Measurements from ENCODE around the gene ZNF789. TPM values are rescaled to one million over a fixed set of nuclear protein-coding genes. Genes with fewer than 3 reads are reported as not detected.

ZNF789 gene
- total and polyA plus RNA-seq, 9 of the 15 experiments (the other 6 are each of a cell fraction or from before 2014, with no cell fraction given): 6.1 to 57.0 (median 24.8) TPM

DNA sequence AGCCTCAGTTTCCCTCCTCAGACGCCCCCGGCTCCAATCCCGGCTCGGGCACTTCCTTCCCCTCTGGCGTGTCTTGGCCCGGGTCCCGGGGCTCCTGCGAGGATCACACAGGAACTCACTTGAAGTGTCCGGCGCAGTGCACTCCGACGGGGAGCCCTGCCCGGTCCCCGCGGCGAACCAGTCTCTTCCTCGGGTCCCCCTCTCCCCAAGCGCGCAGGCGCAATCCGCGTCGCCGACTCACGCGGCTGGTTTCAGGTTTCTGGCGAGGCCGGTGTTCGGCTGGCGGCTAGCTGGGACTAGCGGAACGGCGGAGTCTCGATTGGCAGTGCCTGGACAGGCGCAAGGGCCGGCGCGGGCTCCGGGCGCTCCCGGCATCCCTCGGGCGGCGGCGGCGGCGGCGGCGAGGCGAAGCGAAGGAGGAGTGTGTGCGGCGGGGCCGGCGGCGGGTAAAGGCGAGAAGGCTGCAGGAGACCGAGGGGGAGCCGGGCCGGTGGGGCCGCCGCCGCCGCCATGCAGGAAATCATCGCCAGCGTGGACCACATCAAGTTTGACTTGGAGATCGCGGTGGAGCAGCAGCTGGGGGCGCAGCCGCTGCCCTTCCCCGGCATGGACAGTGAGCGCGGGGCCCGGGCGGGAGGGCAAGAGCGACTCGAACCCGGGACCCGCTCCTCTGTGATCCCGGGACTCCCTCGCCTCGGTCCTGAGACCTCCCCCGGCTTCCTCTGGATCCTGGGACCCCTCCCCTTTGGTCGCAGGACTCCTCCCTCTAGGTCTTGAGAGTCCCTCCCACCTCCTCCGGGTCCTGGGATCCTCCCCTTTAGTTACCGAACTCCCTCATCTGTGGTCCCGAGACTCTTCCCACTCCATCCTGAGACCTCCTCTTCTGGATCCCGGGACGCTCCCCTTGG lies 33.9 kb upstream of the ZNF789 start, which contains the start of the genes CPSF4 and PTCD1 (continued):
- TF ChIP-seq PCBP2 (IDR thresholded peaks at IDR 0.05; ENCODE audit: low read depth, low read length, poor library complexity, severe bottlenecking): no peak
- TF ChIP-seq GTF2F1 (IDR thresholded peaks at IDR 0.05; ENCODE audit: low read depth, low read length): peak; percentile 47; the same call in 1 of the 2 replicates
- TF ChIP-seq ZNF445 (CRISPR knock-in tag; IDR thresholded peaks at IDR 0.05; ENCODE audit: low read depth): peak; percentile 77; the same call in 1 of the 2 replicates
- peak; percentile 69 for TF ChIP-seq RBM25 (IDR thresholded peaks at IDR 0.05; ENCODE audit: low read depth, low read length, severe bottlenecking)
- no peak for TF ChIP-seq CC2D1A (IDR thresholded peaks at IDR 0.05)
- peak; percentile 100 for TF ChIP-seq ZBTB17 (CRISPR knock-in tag; IDR thresholded peaks at IDR 0.05)
- TF ChIP-seq, protein P1, sequence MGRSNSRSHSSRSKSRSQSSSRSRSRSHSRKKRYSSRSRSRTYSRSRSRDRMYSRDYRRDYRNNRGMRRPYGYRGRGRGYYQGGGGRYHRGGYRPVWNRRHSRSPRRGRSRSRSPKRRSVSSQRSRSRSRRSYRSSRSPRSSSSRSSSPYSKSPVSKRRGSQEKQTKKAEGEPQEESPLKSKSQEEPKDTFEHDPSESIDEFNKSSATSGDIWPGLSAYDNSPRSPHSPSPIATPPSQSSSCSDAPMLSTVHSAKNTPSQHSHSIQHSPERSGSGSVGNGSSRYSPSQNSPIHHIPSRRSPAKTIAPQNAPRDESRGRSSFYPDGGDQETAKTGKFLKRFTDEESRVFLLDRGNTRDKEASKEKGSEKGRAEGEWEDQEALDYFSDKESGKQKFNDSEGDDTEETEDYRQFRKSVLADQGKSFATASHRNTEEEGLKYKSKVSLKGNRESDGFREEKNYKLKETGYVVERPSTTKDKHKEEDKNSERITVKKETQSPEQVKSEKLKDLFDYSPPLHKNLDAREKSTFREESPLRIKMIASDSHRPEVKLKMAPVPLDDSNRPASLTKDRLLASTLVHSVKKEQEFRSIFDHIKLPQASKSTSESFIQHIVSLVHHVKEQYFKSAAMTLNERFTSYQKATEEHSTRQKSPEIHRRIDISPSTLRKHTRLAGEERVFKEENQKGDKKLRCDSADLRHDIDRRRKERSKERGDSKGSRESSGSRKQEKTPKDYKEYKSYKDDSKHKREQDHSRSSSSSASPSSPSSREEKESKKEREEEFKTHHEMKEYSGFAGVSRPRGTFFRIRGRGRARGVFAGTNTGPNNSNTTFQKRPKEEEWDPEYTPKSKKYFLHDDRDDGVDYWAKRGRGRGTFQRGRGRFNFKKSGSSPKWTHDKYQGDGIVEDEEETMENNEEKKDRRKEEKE (IDR thresholded peaks at IDR 0.05; ENCODE audit: borderline replicate concordance in 1 of 2, control insufficient read depth in 1 of 2, low read depth in 2 of 2, low read length in 1 of 2): no peak
- TF ChIP-seq, protein P2, sequence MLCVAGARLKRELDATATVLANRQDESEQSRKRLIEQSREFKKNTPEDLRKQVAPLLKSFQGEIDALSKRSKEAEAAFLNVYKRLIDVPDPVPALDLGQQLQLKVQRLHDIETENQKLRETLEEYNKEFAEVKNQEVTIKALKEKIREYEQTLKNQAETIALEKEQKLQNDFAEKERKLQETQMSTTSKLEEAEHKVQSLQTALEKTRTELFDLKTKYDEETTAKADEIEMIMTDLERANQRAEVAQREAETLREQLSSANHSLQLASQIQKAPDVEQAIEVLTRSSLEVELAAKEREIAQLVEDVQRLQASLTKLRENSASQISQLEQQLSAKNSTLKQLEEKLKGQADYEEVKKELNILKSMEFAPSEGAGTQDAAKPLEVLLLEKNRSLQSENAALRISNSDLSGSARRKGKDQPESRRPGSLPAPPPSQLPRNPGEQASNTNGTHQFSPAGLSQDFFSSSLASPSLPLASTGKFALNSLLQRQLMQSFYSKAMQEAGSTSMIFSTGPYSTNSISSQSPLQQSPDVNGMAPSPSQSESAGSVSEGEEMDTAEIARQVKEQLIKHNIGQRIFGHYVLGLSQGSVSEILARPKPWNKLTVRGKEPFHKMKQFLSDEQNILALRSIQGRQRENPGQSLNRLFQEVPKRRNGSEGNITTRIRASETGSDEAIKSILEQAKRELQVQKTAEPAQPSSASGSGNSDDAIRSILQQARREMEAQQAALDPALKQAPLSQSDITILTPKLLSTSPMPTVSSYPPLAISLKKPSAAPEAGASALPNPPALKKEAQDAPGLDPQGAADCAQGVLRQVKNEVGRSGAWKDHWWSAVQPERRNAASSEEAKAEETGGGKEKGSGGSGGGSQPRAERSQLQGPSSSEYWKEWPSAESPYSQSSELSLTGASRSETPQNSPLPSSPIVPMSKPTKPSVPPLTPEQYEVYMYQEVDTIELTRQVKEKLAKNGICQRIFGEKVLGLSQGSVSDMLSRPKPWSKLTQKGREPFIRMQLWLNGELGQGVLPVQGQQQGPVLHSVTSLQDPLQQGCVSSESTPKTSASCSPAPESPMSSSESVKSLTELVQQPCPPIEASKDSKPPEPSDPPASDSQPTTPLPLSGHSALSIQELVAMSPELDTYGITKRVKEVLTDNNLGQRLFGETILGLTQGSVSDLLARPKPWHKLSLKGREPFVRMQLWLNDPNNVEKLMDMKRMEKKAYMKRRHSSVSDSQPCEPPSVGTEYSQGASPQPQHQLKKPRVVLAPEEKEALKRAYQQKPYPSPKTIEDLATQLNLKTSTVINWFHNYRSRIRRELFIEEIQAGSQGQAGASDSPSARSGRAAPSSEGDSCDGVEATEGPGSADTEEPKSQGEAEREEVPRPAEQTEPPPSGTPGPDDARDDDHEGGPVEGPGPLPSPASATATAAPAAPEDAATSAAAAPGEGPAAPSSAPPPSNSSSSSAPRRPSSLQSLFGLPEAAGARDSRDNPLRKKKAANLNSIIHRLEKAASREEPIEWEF (CRISPR knock-in tag; IDR thresholded peaks at IDR 0.05): no peak
- TF ChIP-seq RBFOX2 (IDR thresholded peaks at IDR 0.05; ENCODE audit: low read depth, low read length): peak; percentile 95
- TF ChIP-seq, protein P3, sequence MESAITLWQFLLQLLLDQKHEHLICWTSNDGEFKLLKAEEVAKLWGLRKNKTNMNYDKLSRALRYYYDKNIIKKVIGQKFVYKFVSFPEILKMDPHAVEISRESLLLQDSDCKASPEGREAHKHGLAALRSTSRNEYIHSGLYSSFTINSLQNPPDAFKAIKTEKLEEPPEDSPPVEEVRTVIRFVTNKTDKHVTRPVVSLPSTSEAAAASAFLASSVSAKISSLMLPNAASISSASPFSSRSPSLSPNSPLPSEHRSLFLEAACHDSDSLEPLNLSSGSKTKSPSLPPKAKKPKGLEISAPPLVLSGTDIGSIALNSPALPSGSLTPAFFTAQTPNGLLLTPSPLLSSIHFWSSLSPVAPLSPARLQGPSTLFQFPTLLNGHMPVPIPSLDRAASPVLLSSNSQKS (CRISPR knock-in tag; IDR thresholded peaks at IDR 0.05): 0 out of 2 replicates have a peak, but pooled peaks have one; percentile 63

Measured in K562 (cell line).